K562 (cell line): ENCODE data around the gene MRPS18B. TPM values are rescaled to one million over a fixed set of nuclear protein-coding genes. Genes with fewer than 3 reads are reported as not detected.

Source experiments
- ATF4 ChIP-seq: fragments of 450-650 bp; formaldehyde crosslinking; IDR thresholded peaks from 2 replicates; pipeline ENCODE4 v1.4.0; 2022; ENCODE audit warnings: mild to moderate bottlenecking, moderate library complexity
- CREB1 ChIP-seq, 2 experiments: sonication (generic) in 1 of 2; formaldehyde crosslinking in 1 of 2; IDR thresholded peaks; 2 replicates each; pipeline versions ENCODE4 v1.6.1 to v1.8.0; 2012 to 2022; ENCODE audit warnings: inconsistent platforms in 1 of 2, mild to moderate bottlenecking in 1 of 2, missing genetic modification reagents in 1 of 2, moderate library complexity in 1 of 2
- MYC ChIP-seq, 2 experiments: fragments of 250-450 bp in 1 of 2; sonication (Bioruptor Pico) in 1 of 2; IDR thresholded peaks; 2 replicates each; pipeline versions ENCODE4 v1.5.1 to v1.6.1; 2012 to 2021; ENCODE audit warnings: low read depth in 2 of 2, borderline replicate concordance in 1 of 2, improper control_type of control experiment in 1 of 2, low read length in 1 of 2, mild to moderate bottlenecking in 1 of 2, moderate library complexity in 1 of 2
- RBM14 ChIP-seq: fragments of 200-400 bp; formaldehyde crosslinking; IDR thresholded peaks from 2 replicates; pipeline ENCODE4 v1.6.1; 2018; ENCODE audit warnings: low read depth, mild to moderate bottlenecking, low read length, moderate library complexity, borderline replicate concordance; ENCODE audit not compliant: insufficient read depth
- SNIP1 ChIP-seq: fragments of 450-650 bp; IDR thresholded peaks from 2 replicates; pipeline ENCODE4 v1.7.1; 2017; ENCODE audit warnings: low read depth, mild to moderate bottlenecking
- TFAM ChIP-seq: fragments of 250-450 bp; sonication (Bioruptor Pico); conservative IDR thresholded peaks from 2 replicates; pipeline ENCODE4 v1.5.0; 2021; ENCODE audit warnings: mild to moderate bottlenecking, moderate library complexity
- ZNF124 ChIP-seq: sonication (generic); formaldehyde crosslinking; IDR thresholded peaks from 2 replicates; pipeline ENCODE4 v1.8.1; 2022; ENCODE audit warnings: missing genetic modification reagents
- ZNF408 ChIP-seq: fragments of 250-450 bp; sonication (Bioruptor Pico); IDR thresholded peaks from 2 replicates; pipeline ENCODE4 v1.4.0; 2020; ENCODE audit warnings: low read depth, mild to moderate bottlenecking, moderate library complexity
- ZNF436 ChIP-seq: fragments of 250-450, 450-650 bp; sonication (Bioruptor Pico); formaldehyde crosslinking; IDR thresholded peaks from 2 replicates; pipeline ENCODE4 v1.7.0; 2020; ENCODE audit warnings: mild to moderate bottlenecking
- polyA plus RNA-seq, 8 experiments: library from polyadenylated mRNA; depleted of rRNA in 4 of 8; stranded (reverse) in 5 of 8; unstranded in 3 of 8; fragments of >200 nt; fragmentation: Nextera tagmentation in 2 of 8; fragmentation: Illumina TruSeq in 1 of 8; extraction: Ambion mirVana in 2 of 8; extraction: Trizol in 1 of 8; gene quantifications; 2 replicates each; pipeline versions ENCODE4 v1.2.1 to v1.2.3, GENCODE V29; 2011 to 2014; ENCODE audit warnings: inconsistent platforms in 1 of 8, missing spikeins in 1 of 8
- total RNA-seq, 7 experiments: library from RNA; depleted of rRNA in 6 of 7; stranded (reverse); fragments of >200 nt in 6 of 7; fragmentation: Illumina TruSeq in 2 of 7; extraction: Trizol in 2 of 7; gene quantifications; 2 replicates each; pipeline versions ENCODE4 v1.2.1 to v1.2.3, GENCODE V29; 2011 to 2021; ENCODE audit warnings: low replicate concordance in 1 of 7
- TF ChIP-seq, protein P1 (sequence below), 2 experiments: fragments of 450-650 bp in 1 of 2; sonication (generic) in 1 of 2; formaldehyde crosslinking in 1 of 2; IDR thresholded peaks; 2 replicates each; pipeline versions ENCODE4 v1.7.1 to v1.9.0; 2016 to 2022; ENCODE audit warnings: inconsistent platforms in 1 of 2, mild to moderate bottlenecking in 1 of 2, missing genetic modification reagents in 1 of 2
- TF ChIP-seq, protein P2 (sequence below): sonication (generic); formaldehyde crosslinking; IDR thresholded peaks from 2 replicates; pipeline ENCODE4 v1.8.0; 2023; ENCODE audit warnings: mild to moderate bottlenecking, missing genetic modification reagents

MRPS18B gene
- total and polyA plus RNA-seq, 9 of the 15 experiments (the other 6 are each of a cell fraction or from before 2014, with no cell fraction given) = 132 to 383 (median 178) TPM

DNA sequence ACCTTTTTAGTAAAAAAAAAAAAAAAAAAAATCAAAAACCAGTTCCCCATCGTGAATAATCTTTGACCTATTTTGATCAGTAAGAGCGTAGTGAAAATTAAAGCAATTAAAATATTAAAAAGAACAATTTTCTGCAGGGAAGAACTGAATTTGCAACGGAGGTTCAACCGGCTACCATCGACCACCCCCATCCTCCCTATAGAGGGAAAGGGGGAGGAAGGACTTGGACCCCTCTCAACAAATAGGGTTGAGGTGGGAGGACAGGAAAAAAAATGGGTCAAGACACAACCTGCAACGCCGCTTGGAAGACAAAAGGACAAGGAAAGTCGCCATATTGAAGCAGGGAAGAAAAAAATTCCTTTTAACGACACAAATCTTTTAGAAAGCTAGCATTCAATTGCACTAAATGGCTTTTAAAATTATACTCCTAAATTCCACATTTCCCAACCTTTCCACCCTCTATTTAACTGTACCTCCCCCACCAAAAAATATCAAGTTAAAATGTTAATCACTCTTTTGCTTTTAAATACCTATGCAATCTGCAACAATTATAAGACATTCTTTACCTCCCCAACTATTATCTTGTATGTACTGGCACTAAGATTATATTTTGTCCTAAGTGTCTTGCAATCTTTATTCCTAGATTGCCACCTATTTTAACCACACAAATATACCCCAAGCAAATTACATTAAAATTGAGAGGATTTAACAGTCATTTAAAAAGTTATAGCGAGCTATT lies 2.3 kb upstream of the MRPS18B start (continued):
- TF ChIP-seq, protein P1, sequence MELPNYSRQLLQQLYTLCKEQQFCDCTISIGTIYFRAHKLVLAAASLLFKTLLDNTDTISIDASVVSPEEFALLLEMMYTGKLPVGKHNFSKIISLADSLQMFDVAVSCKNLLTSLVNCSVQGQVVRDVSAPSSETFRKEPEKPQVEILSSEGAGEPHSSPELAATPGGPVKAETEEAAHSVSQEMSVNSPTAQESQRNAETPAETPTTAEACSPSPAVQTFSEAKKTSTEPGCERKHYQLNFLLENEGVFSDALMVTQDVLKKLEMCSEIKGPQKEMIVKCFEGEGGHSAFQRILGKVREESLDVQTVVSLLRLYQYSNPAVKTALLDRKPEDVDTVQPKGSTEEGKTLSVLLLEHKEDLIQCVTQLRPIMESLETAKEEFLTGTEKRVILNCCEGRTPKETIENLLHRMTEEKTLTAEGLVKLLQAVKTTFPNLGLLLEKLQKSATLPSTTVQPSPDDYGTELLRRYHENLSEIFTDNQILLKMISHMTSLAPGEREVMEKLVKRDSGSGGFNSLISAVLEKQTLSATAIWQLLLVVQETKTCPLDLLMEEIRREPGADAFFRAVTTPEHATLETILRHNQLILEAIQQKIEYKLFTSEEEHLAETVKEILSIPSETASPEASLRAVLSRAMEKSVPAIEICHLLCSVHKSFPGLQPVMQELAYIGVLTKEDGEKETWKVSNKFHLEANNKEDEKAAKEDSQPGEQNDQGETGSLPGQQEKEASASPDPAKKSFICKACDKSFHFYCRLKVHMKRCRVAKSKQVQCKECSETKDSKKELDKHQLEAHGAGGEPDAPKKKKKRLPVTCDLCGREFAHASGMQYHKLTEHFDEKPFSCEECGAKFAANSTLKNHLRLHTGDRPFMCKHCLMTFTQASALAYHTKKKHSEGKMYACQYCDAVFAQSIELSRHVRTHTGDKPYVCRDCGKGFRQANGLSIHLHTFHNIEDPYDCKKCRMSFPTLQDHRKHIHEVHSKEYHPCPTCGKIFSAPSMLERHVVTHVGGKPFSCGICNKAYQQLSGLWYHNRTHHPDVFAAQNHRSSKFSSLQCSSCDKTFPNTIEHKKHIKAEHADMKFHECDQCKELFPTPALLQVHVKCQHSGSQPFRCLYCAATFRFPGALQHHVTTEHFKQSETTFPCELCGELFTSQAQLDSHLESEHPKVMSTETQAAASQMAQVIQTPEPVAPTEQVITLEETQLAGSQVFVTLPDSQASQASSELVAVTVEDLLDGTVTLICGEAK (IDR thresholded peaks at IDR 0.05) = peak; percentile 36; the same call in 1 of the 2 replicates
- TF ChIP-seq, protein P1 (CRISPR knock-in tag; IDR thresholded peaks at IDR 0.05) = no peak
- TF ChIP-seq TFAM (no peak), CREB1 (IDR thresholded peaks at IDR 0.05) (no peak), CREB1 (CRISPR knock-in tag; IDR thresholded peaks at IDR 0.05) (no peak), ZNF436 (CRISPR knock-in tag) (no peak), ATF4 (CRISPR knock-in tag) (peak; percentile 62; the same call in 1 of the 2 replicates), MYC (IDR thresholded peaks at IDR 0.05; ENCODE audit: low read depth, low read length) (no peak), MYC (CRISPR knock-in tag; IDR thresholded peaks at IDR 0.05; ENCODE audit: borderline replicate concordance, low read depth) (peak; percentile 90), ZNF408 (CRISPR knock-in tag) (no peak), ZNF124 (CRISPR knock-in tag) (no peak), SNIP1 (0 out of 2 replicates have a peak, but pooled peaks have one; percentile 9), RBM14 (0 out of 2 replicates have a peak, but pooled peaks have one; percentile 39)
- TF ChIP-seq, protein P2, sequence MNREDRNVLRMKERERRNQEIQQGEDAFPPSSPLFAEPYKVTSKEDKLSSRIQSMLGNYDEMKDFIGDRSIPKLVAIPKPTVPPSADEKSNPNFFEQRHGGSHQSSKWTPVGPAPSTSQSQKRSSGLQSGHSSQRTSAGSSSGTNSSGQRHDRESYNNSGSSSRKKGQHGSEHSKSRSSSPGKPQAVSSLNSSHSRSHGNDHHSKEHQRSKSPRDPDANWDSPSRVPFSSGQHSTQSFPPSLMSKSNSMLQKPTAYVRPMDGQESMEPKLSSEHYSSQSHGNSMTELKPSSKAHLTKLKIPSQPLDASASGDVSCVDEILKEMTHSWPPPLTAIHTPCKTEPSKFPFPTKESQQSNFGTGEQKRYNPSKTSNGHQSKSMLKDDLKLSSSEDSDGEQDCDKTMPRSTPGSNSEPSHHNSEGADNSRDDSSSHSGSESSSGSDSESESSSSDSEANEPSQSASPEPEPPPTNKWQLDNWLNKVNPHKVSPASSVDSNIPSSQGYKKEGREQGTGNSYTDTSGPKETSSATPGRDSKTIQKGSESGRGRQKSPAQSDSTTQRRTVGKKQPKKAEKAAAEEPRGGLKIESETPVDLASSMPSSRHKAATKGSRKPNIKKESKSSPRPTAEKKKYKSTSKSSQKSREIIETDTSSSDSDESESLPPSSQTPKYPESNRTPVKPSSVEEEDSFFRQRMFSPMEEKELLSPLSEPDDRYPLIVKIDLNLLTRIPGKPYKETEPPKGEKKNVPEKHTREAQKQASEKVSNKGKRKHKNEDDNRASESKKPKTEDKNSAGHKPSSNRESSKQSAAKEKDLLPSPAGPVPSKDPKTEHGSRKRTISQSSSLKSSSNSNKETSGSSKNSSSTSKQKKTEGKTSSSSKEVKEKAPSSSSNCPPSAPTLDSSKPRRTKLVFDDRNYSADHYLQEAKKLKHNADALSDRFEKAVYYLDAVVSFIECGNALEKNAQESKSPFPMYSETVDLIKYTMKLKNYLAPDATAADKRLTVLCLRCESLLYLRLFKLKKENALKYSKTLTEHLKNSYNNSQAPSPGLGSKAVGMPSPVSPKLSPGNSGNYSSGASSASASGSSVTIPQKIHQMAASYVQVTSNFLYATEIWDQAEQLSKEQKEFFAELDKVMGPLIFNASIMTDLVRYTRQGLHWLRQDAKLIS = no peak
